RWPE2 (cell line): Measurements from ENCODE around the gene KNDC1.
"Not testable (repeated sequence)": the region's sequence is repeated elsewhere in the genome, so short reads cannot be mapped to it uniquely, and the experiment has no call there.

Source experiments
- ATAC-seq: fragments of 200-7000 bp; cut with Tn5 transposase; 3 replicates; pipeline ENCODE4 v1.9.1; 2021; ENCODE audit warnings: low read depth
- DNase-seq: peaks from one replicate; pipeline ENCODE4 v3.0.0-alpha.2; 2020; ENCODE audit warnings: low spot score
- H3K27ac ChIP-seq: fragments of 450-650 bp; 2 replicates; pipeline ENCODE4 v1.5.1; 2017; ENCODE audit warnings: mild to moderate bottlenecking; ENCODE audit not compliant: poor library complexity, severe bottlenecking
- H3K27me3 ChIP-seq: fragments of 250-450 bp; sonication (Bioruptor Pico); 2 replicates; pipeline ENCODE4 v1.5.1; 2021; ENCODE audit warnings: mild to moderate bottlenecking, moderate library complexity; ENCODE audit not compliant: insufficient read depth, poor library complexity, severe bottlenecking
- H3K36me3 ChIP-seq: fragments of 250-450 bp; sonication (Bioruptor Pico); 2 replicates; pipeline ENCODE4 v1.5.1; 2020; ENCODE audit warnings: low read depth, mild to moderate bottlenecking, moderate library complexity
- H3K4me1 ChIP-seq: fragments of 250-450 bp; sonication (Bioruptor Pico); 2 replicates; pipeline ENCODE4 v1.5.1; 2021; ENCODE audit warnings: mild to moderate bottlenecking, moderate library complexity; ENCODE audit not compliant: insufficient read depth, poor library complexity, severe bottlenecking
- H3K4me3 ChIP-seq: fragments of 250-450 bp; sonication (Bioruptor Pico); 2 replicates; pipeline ENCODE4 v1.5.1; 2021; ENCODE audit warnings: mild to moderate bottlenecking, moderate library complexity; ENCODE audit not compliant: severe bottlenecking
- H3K9me3 ChIP-seq: fragments of 250-450 bp; sonication (Bioruptor Pico); 2 replicates; pipeline ENCODE4 v1.5.1; 2021; ENCODE audit warnings: mild to moderate bottlenecking, moderate library complexity; ENCODE audit not compliant: severe bottlenecking
- CTCF ChIP-seq: fragments of 450-650 bp; IDR thresholded peaks from one replicate; pipeline ENCODE4 v1.5.1; 2017; ENCODE audit warnings: mild to moderate bottlenecking, moderate library complexity; ENCODE audit not compliant: poor library complexity, severe bottlenecking

KNDC1 gene

GRCh38 chr10:133169173-133169947 is 9.3 kb downstream of the KNDC1 start:
- no peak for TF ChIP-seq CTCF
- no peaks in the 10 kb centered on the region for H3K9me3 ChIP-seq
- H3K4me1 ChIP-seq, result no peaks in the 10 kb centered on the region
- DNase-seq (no peak), ATAC-seq (no peak)
- H3K27ac ChIP-seq, result no peak overlapping the region
- H3K27me3 ChIP-seq, result no peaks in the 10 kb centered on the region
- no peak overlapping the region for H3K4me3 ChIP-seq
- no peaks in the 10 kb centered on the region for H3K36me3 ChIP-seq

- Histone ChIP-seq H3K27me3 (no peaks in the 10 kb centered on the region), H3K4me3 (no peak overlapping the region), H3K27ac (no peak overlapping the region), H3K9me3 (no peaks in the 10 kb centered on the region), H3K4me1 (no peaks in the 10 kb centered on the region), H3K36me3 (no peaks in the 10 kb centered on the region)
- ATAC-seq (no peak), DNase-seq (no peak)
- TF ChIP-seq CTCF, result no peak
Measured at GRCh38 chr10:133170092-133170491, 10.1 kb downstream of the KNDC1 start.

GRCh38 chr10:133173860-133174640 is 14.0 kb downstream of the KNDC1 start:
- no peak for ATAC-seq

GRCh38 chr10:133174689-133175263 is 14.8 kb downstream of the KNDC1 start:
- DNase-seq, result no peak
- ATAC-seq, result no peak
- Histone ChIP-seq H3K9me3 (no peaks in the 10 kb centered on the region), H3K4me3 (no peak overlapping the region), H3K36me3 (no peaks in the 10 kb centered on the region), H3K4me1 (no peaks in the 10 kb centered on the region), H3K27me3 (no peaks in the 10 kb centered on the region), H3K27ac (no peak overlapping the region)
- no peak for TF ChIP-seq CTCF

More at GRCh38 chr10:133173860-133174640, 14.0 kb downstream of the KNDC1 start:
- Histone ChIP-seq H3K4me3 (no peak overlapping the region), H3K27me3 (no peaks in the 10 kb centered on the region), H3K36me3 (no peaks in the 10 kb centered on the region), H3K9me3 (no peaks in the 10 kb centered on the region), H3K4me1 (no peaks in the 10 kb centered on the region), H3K27ac (no peak overlapping the region)
- DNase-seq, result no peak
- TF ChIP-seq CTCF, result no peak

GRCh38 chr10:133175624-133176023 is 15.6 kb downstream of the KNDC1 start:
- H3K36me3 ChIP-seq, H3K27me3 ChIP-seq, H3K27ac ChIP-seq, H3K4me3 ChIP-seq, H3K9me3 ChIP-seq, DNase-seq, H3K4me1 ChIP-seq, ATAC-seq: not testable (repeated sequence)
